KOPT-K1 (cell line): ENCODE data around the gene ITGA11.
A peak's percentile ranks its signal among the peaks of the same experiment; 100 is the strongest.

Experiments used
- H3K27ac ChIP-seq: fragments of 200-600 bp; sonication (generic); 2 replicates; pipeline ENCODE4 v1.5.1; 2016; ENCODE audit warnings: antibody characterized with exemption, mild to moderate bottlenecking, low read depth, low read length; ENCODE audit not compliant: poor library complexity, severe bottlenecking
- H3K36me3 ChIP-seq: fragments of 200-600 bp; sonication (generic); 2 replicates; pipeline ENCODE4 v1.5.1; 2017; ENCODE audit warnings: antibody characterized with exemption, mild to moderate bottlenecking, low read length, moderate library complexity; ENCODE audit not compliant: insufficient read depth
- H3K9me3 ChIP-seq: fragments of 200-600 bp; sonication (generic); 2 replicates; pipeline ENCODE4 v1.5.1; 2017; ENCODE audit warnings: antibody characterized with exemption, low read length, mild to moderate bottlenecking; ENCODE audit not compliant: insufficient read depth, poor library complexity, severe bottlenecking

Gene ITGA11

DNA sequence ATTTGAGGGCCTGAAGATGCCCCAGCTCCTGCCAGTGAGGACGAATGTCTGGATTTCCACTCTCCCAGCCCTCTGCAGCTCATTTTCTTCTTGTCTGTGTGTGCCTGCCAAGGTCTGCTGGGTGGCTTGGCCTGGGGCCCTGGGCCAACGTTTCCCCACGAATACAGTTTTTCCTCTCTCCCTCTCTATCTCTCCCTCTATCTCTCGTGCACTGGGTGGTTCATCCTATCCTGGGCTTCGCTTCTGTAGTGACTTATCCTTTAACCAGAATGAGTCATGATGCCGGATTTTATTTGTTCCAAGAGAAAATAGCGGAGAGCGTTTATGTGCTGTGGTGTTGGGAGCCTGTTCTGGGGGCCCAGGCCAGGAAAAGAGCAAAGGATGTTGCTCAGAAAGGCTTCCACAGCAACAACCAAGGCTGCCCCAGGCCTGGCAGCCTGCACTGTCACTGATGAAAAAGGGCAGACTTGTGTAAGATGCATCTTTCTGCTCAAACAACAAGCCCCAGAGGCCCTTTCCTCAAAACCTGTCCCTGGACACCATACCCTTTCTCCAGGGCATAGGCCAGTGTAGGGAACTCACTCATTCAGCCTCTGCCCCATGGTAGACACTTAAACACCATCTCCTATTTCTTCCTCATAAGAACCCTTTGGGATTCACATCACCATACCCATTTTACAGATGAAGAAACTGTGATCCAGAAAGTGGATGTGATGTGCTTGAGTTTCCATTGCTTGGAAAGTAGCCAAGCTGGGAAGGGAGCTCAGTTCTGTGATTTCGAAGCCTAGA is 47.3 kb downstream of the ITGA11 start:
- Histone ChIP-seq H3K9me3 (peaks cover 8% of the 10 kb centered on the region), H3K27ac (no peak overlapping the region)

DNA sequence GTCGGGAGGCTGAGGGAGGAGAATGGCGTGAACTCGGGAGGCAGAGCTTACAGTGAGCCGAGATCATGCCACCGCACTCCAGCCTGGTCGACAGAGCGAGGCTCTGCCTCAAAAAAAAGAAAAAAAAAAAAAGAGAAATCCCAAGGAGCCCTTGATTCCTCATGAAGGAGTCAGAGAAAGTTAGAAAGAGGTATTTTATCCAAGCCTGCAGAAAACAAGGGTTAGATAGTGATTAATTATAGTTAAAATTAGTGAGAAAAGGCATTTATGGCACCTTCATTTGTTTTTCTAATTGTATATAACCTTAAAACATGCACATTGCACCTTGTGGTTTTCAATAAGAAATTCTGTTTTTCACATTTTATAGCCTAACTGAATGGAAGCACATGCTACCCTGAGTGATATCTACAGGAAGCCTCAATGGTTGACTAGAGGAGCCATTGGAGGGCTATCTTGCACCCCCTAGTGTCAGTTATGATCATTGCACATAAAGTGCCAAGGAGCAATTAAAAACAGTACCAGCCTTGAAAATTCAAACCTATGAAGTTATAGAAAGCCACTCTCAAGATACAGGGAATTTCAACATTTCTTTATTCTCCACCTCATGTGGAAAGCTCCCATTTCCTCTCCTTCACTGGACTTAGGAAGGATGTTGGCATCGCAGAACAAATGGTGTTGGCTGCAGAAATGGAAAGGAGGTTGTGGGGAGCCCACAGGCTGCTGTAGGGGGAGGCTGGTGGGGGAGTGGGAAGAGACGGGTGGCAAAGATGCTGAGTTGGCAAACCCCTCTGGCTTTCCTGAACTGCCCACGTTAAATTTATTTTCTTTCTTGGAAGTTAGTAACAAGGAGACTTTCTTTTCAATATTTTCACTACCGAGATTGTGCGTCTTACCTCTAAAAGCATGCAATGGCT is 48.5 kb downstream of the ITGA11 start:
- no peak overlapping the region for H3K27ac ChIP-seq

More for the DNA sequence above, 47.3 kb downstream of the ITGA11 start:
- no peaks in the 10 kb centered on the region for H3K36me3 ChIP-seq

DNA sequence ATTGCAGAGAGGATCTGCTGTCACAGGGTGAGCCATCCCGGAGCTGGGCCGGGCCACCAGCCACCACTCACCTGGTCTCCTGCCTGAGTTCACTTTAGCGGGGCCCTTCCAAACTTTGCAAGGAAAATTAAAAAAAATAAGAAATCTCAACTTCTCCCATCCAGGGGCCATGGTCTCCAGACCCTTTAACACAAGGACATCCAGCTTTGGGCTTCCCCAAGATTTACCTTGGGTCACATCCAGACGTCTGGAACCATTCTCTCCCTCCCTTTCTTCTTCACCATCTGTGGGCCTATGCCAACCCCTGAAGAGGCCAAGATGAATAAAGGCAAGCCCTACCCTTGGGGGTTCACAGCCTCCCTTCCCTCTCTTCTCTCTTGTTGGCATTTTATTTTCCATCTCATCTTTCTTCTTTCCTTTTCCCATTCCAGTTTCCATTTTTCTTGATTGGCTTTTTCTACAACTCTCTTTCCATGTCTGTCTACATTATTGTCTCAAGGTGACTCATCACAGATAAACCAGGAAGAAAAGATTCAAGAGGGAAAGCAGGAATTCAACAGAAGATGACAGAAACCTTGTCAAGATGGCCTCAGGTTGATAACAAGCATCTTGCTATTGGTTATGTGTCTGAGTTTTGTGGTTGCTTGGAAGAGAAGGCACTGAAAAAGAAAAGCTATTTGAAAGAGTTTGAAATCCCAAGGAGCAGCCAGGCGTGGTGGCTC is 49.5 kb downstream of the ITGA11 start:
- Histone ChIP-seq H3K27ac (no peak overlapping the region), H3K36me3 (no peaks in the 10 kb centered on the region), H3K9me3 (peaks cover 8% of the 10 kb centered on the region)

More for the DNA sequence above, 48.5 kb downstream of the ITGA11 start:
- Histone ChIP-seq H3K36me3 (no peaks in the 10 kb centered on the region), H3K9me3 (peaks cover 8% of the 10 kb centered on the region)

DNA sequence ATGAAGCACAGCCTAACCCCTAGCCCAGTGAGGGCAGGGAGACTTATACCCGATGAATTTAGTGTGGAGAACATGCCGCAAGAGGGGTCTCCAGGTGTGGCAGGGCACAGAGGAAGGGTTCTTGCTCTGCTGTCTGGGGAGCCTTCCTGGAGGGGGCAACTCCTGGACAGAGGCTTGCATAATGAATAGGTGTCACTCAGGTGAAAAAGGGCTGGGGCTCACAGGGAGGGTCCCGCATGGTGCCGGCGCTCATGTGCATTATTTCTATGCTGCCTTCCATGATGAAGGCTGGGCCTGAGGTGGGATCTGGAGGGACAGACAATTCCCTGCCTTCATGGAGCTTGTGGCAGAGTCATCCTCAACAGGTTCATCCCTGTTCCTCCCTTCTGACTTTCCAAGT is 51.5 kb downstream of the ITGA11 start:
- peak overlapping the region; percentile 69 for H3K27ac ChIP-seq
- no peaks in the 10 kb centered on the region for H3K36me3 ChIP-seq
- peaks cover 8% of the 10 kb centered on the region for H3K9me3 ChIP-seq

DNA sequence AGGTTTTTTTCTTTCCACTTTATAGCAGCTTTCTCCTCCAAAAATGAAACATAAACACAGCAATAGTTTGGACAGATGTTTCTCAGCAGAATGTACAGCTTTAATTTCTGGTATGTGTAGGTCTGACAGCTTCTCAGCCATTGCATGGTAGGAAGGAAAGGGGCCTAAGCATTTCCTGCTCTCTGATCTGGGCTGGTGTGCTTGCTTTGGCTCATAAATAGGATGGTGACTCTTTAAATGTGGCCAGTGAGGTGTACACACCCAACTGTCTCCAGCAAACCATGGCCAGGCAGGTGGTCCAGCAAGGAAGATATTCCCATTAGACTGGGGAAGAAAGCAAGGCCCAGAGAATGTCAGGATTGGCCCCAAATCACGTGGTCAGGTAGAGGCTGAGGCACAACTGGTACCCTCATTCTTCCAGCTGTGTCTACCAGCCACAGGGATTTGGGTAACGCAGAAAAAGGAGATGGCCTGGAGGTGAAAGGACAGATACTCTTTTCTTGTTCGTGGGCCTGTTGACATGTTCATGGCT is 52.1 kb downstream of the ITGA11 start:
- Histone ChIP-seq H3K9me3 (peaks cover 8% of the 10 kb centered on the region), H3K27ac (peak overlapping the region; percentile 69), H3K36me3 (no peaks in the 10 kb centered on the region)

DNA sequence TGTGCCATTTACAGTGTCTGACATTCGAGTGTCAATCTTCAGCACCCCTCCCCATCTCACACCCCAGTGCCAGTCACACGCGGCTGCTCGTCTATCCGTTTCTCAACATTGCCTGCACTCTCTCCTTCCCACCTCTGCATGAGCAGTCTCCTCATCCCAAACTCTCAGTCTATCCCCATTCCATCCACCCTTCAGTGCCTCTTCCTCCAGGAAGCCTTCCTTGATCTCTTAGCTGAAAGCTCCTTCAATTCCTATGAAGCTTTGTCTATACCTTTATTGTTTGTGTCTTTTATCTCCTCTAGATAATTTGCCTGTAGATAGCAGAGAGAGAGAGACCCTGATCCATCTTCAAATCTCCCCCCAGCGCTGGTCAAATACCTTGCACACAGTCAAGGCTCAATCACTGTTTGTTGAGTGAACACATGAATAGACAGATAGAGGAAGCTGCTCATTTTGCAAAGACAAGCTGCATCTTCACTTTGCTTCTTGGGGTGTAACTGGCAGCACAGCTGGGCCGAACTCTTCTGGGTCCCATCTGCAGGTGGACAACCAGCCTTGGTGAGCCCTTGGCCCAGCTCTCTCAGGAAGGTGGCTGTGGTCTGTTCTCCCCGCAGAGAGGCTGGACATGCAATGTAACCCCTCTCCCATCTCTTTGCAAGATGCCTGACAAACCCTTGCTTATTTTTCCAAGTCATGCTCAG is 52.8 kb downstream of the ITGA11 start:
- H3K9me3 ChIP-seq, result peaks cover 8% of the 10 kb centered on the region
- no peaks in the 10 kb centered on the region for H3K36me3 ChIP-seq
- peak overlapping the region; percentile 69 for H3K27ac ChIP-seq

DNA sequence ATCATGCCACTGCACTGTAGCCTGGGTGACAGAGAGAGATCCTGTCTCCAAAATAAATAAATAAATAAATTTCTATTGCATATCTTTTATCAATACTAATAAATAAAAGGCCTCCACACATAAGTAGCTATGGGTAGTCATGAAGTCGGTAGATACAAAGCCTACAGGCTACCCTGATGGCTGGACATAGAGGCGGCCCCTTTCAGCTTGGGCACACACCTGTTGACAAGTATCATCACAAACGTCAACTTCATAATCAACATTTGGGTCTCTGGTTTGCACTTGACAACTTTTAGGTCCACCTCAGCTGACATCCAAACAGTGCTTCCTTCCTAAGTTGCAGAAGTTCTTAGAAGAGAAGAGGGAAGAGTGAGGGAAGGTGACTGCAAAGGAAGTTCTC is 53.4 kb downstream of the ITGA11 start:
- Histone ChIP-seq H3K27ac (peak overlapping the region; percentile 69), H3K9me3 (peaks cover 8% of the 10 kb centered on the region), H3K36me3 (no peaks in the 10 kb centered on the region)

DNA sequence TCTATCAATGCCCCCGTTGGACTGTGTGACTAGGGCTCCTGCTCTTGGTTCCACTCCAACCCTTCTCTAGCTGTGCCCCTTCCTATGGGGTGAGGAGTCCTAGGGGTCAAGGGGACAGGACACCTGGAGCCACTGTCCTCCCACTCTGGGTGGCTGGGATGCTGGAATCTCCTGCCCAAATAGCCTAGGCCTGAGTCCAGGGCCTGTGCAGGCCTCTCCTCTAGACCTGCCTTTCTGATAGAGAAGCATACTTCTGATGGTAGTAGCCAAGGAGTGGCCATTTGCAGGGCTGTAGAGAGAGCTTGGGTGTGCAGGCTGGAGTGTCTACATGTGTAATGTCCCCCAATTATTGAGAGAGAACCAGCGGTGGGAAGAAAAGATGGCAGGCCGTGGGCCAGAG is 54.2 kb downstream of the ITGA11 start:
- Histone ChIP-seq H3K27ac (no peak overlapping the region), H3K36me3 (no peaks in the 10 kb centered on the region), H3K9me3 (peaks cover 3% of the 10 kb centered on the region)

DNA sequence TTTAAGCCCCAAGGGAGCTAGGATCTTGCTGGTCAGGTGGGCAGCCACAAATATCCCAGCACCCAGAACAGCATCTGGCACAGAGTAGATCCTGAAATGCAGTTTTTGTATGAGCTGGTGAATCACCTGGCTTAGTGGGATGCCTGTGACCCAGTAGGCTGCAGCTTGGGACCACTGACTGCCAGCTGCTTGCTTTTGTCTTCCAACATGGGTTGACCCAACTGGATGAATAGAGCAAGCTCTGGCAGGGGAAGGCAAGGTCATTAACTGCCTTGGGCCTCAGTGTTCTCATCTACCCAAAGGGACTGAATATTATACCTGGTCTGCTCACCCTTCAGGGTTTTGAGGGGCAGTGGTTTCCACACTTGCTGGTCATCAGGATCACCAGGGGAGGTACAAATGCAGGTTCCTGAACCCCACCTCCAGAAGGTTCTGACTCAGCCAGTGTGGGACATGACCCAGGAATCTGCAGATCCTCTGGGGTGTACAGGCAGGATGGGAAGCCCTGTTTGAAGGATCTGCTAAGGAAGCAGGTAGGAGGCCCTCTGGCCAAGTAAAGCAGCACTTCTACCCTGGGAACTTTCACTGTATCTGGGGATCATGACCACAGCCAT is 55.4 kb downstream of the ITGA11 start:
- Histone ChIP-seq H3K27ac (no peak overlapping the region), H3K36me3 (no peaks in the 10 kb centered on the region), H3K9me3 (no peaks in the 10 kb centered on the region)

DNA sequence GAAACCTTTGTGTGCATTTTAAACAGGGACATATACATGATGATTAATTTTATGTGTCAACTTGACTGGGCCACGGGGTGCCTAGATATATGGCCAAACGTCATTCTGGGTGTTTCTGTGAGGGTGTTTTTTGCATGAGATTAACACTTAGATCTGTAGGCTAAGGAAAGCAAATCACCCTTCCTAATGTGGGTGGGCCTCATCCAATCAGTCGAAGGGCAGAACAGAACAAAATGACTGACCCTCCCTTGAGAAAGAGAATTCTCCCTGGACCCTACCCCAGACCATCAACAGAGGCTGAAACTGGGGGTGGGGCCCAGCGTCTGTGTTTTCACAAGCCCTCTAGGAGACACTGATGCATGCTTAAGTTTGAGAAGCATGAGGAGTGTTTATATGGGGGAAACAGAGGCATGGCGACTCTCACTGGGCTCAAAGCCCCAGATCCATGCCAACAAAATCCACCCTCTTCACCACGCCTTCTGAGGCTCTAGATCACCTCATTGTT is 56.2 kb downstream of the ITGA11 start:
- no peaks in the 10 kb centered on the region for H3K36me3 ChIP-seq
- H3K27ac ChIP-seq, result no peak overlapping the region
- no peaks in the 10 kb centered on the region for H3K9me3 ChIP-seq

DNA sequence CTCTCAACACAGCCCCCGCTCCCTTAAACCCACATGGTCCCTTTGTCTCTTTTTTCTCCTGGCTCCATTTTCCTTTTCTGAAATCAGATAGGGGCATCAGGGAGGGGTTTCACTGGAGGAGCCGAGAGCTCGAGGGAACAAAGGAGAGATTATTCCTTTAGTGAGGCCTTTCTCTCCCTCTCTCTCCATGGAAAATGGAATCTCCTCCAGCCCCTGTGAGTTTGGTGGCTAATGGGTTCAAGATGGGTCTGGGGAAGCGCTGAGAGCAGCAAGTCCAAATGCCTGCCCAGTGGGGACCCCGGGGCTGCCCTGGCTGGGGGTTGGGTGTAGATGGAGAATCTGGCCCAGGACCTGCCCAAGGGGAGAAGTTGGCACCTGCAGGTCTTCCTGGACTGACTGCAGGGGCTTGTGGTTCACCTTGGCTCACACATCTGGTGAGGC is 56.8 kb downstream of the ITGA11 start:
- no peaks in the 10 kb centered on the region for H3K36me3 ChIP-seq
- H3K9me3 ChIP-seq, result no peaks in the 10 kb centered on the region
- H3K27ac ChIP-seq, result no peak overlapping the region

DNA sequence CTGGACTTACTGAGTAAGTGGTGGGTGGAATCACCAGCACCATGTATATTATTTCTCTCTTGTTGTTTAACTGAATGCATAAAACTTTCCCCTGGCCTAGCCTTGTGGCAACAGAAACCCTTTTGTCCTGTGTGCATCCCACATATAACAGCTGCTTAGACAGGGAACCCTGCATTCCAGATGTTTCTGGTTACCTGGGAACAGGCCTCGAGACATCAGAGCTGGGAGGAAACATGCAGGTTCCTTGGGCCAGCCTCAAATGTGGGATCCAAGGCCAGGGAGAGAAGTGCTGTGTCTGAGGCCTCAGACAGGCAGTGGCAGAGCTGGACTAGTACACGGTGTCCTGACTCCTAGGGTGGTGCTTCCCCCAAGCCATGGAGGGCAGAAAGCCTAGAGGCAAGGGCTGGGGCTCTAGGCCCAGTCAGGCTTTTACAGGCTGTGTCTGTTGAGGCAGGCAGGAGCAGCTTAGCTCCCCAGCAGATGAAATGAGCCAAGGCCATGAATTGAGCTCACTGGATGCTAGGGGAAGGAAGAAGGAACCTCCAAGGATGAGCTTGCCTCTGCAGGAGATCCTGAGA is 57.7 kb downstream of the ITGA11 start:
- Histone ChIP-seq H3K36me3 (no peaks in the 10 kb centered on the region), H3K27ac (no peak overlapping the region), H3K9me3 (no peaks in the 10 kb centered on the region)

DNA sequence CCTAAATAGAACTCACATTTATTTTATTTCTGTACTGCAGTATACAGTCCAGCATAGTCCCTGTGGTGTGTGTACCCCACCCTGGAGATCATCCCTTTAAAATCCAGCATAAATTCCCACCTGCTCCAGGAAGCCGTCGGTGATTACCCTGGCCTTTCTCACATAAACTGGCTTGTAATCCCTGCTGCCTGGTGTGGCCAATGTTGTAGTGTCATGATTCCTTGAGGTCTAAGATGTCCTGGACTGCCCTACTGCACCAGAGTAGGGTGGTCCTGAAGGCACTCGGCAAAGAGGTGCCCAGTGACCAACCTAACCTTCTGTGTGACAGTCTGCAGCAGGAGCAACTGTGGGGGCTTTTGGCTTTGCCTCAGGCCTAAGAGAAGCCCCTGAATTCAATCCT is 58.9 kb downstream of the ITGA11 start:
- H3K27ac ChIP-seq, result no peak overlapping the region
- no peaks in the 10 kb centered on the region for H3K36me3 ChIP-seq
- H3K9me3 ChIP-seq, result no peaks in the 10 kb centered on the region
